HL-60 (cell line): ENCODE results near the gene GGA3.

Experiments used
- DNase-seq, 2 experiments: peaks; one replicate each; pipeline ENCODE4 v3.0.0-alpha.2; 2010 to 2020; ENCODE audit warnings: low read depth in 1 of 2, low spot score in 1 of 2
- H3K27ac ChIP-seq: fragments of 250-450 bp; sonication (Bioruptor Pico); replicated peaks from 2 replicates; pipeline ENCODE4 v1.5.1; 2020; ENCODE audit warnings: mild to moderate bottlenecking, moderate library complexity
- H3K27me3 ChIP-seq: fragments of 250-450 bp; sonication (Bioruptor Pico); 2 replicates; pipeline ENCODE4 v1.5.1; 2021; ENCODE audit warnings: mild to moderate bottlenecking, moderate library complexity; ENCODE audit not compliant: insufficient read depth, poor library complexity, severe bottlenecking
- H3K4me3 ChIP-seq: replicated peaks from 2 replicates; pipeline ENCODE4 v1.5.1; 2011; ENCODE audit warnings: mild to moderate bottlenecking, control low read depth, low read length; ENCODE audit not compliant: insufficient read depth
- CTCF ChIP-seq: IDR thresholded peaks from one replicate; pipeline ENCODE4 v1.5.1; 2011; ENCODE audit warnings: low read length, control low read depth, inconsistent platforms; ENCODE audit not compliant: insufficient read depth
- GABPA ChIP-seq: IDR thresholded peaks from 2 replicates; pipeline ENCODE4 v1.6.1; 2012; ENCODE audit warnings: low read depth
- POLR2AphosphoS5 ChIP-seq: IDR thresholded peaks from 2 replicates; pipeline ENCODE4 v1.6.1; 2012; ENCODE audit warnings: low read depth
- SPI1 ChIP-seq: IDR thresholded peaks from 2 replicates; pipeline ENCODE4 v1.6.1; 2012; ENCODE audit warnings: low read depth, mild to moderate bottlenecking, borderline replicate concordance
- long read RNA-seq: library from polyadenylated mRNA; unstranded; transcript quantifications from one replicate; pipeline ENCODE4 v2.0.0, GENCODE V29; 2020
- TF ChIP-seq, protein P1 (sequence below): IDR thresholded peaks from 2 replicates; pipeline ENCODE4 v1.6.1; 2012; ENCODE audit warnings: low read depth; ENCODE audit not compliant: insufficient replicate concordance

The GGA3 gene
- long read RNA-seq, full-length matches to known transcripts, result 126 of 212 reads
- long read RNA-seq, partial matches to known transcripts, result 19 of 212 reads
- long read RNA-seq, other reads (novel, unspliced or antisense), result 67 of 212 reads

DNA sequence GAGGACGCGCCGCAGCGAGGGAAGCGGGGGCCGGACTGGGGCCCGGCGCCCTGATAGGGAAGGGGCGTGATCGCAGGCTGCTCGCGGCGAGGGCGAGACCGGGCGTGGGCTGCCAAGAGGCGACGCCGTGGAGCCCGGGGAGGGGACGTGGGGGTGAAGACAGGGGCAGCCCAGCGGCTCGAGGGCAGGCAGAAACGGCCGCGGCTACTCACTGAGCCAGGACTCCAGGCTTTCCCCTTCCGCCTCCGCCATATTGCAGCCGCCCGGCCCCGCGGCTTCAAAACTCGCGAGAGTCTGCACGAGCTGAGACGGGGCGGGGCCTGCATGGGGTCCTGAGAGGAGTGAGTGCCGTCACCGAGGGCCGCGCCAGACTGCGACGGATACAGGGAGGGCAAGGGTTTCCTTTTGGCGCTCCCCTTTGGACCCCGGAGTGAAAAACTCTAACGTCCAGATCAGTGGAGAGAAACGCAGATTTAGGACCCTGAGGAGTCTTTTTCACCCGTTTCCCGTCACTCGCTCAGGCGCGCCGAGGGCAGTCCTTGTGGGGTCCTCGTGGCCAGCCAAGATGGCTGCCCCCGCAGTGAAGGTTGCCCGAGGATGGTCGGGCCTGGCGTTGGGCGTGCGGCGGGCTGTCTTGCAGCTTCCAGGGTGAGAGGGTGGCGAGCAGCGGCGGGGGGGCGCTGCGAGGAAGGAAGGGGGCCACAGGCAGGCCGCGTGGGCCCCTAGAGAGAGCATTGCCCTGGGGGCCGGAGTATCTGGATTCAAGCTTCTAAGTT is at the start of gene GGA3, which contains the start of gene MRPS7:
TSS of gene GGA3 (minus strand) at position 271 of the 776 bp plus-strand sequence. CDS start at position 252, 19 bp downstream.
TSS of gene MRPS7 (plus strand) at position 544 of the 776 bp plus-strand sequence. CDS start at position 566, 22 bp downstream.
- Histone ChIP-seq H3K27me3 (no peaks in the 10 kb centered on the region), H3K27ac (peak within 1 kb of the TSS; percentile 100), H3K4me3 (peak within 1 kb of the TSS; percentile 80)
- TF ChIP-seq CTCF (no peak), GABPA (no peak), SPI1 (no peak), POLR2AphosphoS5 (peak; percentile 72)
- TF ChIP-seq, protein P1, sequence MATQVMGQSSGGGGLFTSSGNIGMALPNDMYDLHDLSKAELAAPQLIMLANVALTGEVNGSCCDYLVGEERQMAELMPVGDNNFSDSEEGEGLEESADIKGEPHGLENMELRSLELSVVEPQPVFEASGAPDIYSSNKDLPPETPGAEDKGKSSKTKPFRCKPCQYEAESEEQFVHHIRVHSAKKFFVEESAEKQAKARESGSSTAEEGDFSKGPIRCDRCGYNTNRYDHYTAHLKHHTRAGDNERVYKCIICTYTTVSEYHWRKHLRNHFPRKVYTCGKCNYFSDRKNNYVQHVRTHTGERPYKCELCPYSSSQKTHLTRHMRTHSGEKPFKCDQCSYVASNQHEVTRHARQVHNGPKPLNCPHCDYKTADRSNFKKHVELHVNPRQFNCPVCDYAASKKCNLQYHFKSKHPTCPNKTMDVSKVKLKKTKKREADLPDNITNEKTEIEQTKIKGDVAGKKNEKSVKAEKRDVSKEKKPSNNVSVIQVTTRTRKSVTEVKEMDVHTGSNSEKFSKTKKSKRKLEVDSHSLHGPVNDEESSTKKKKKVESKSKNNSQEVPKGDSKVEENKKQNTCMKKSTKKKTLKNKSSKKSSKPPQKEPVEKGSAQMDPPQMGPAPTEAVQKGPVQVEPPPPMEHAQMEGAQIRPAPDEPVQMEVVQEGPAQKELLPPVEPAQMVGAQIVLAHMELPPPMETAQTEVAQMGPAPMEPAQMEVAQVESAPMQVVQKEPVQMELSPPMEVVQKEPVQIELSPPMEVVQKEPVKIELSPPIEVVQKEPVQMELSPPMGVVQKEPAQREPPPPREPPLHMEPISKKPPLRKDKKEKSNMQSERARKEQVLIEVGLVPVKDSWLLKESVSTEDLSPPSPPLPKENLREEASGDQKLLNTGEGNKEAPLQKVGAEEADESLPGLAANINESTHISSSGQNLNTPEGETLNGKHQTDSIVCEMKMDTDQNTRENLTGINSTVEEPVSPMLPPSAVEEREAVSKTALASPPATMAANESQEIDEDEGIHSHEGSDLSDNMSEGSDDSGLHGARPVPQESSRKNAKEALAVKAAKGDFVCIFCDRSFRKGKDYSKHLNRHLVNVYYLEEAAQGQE, result peak; percentile 55
- peak; percentile 89 to 95 for DNase-seq

DNA sequence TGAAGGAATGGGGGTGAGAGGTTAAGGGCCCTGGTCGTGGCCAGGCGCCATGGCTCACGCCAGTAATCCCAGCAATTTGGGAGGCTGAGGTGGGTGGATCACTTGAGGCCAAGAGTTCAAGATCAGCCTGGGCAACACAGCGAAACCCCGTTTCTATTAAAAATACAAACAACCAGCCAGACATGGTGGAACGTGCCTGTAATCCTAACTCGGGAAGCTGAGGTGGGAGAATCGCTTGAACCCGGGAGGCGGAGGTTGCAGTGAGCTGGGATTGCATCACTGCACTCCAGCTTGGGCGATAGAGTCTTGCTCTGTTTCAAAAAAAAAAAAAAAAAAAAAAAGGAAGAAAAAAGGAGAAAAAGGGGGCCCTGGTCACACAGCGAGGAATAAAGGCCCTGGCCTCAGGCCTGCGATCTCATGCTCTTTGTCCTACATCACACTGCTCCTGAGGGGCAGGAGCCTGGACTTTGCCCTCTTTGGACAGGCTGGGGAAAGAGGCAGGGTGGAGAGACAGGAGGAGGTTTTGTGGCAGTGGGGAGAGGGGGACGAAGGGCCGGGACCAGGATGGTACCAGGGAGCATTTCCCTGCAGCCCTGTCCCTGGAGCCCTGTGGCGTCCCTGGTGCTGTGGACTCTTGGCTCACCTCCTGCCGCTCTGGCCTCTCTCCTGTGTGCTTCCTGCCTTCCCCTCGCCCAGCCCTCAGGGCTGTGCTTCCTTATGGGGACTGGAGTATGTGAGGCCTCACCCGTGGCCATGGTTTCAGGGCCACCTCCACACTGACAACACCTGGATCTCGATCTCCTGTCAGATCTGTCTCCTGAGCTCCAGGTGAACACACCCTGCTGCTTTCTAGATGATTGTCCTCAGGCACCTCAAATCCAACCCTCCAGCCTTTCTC is 47.6 kb upstream of the GGA3 start:
- Histone ChIP-seq H3K4me3 (no peak overlapping the region), H3K27ac (peak overlapping the region; percentile 96), H3K27me3 (no peaks in the 10 kb centered on the region)
- TF ChIP-seq SPI1 (no peak), POLR2AphosphoS5 (peak; percentile 32; the same call in 1 of the 2 replicates)
- TF ChIP-seq, protein P1, result no peak
- peak in 1 of 2 experiments; percentile 69 for DNase-seq

DNA sequence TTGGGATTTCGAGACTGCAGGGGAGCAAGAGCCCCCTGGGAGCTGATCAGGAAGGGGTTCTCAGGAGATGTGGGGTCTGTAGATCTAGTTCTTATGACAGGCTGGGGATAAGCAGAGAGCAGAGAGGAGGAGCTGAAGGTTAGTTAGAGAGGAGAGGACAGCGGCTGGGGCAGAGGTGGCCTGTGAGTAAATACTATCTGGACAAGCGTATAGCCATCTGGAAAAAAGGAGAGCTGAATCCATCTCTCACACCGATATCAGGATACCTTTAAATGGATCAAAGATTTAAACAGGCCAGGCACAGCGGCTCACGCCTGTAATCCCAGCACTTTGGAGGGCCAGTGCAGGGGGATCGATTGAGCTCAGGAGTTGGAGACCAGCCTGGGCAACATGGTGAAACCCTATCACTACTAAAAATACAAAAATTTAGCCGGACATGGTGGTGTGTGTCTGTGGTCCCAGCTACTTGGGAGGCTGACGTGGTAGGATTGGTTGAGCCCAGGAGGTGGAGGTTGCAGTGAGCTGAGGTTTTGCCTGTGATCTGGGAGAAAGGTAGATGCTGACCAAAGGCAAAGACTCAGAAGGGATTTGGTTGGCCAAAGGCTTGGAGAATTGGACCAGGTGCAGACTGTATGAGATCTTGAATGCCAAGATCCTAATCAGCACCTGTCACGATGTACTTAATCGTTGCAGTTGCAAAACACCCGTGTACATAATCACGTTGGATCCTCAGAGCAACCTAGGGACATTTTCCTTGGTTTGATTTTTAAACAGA is 46.7 kb upstream of the GGA3 start:
- no peak for DNase-seq
- H3K27ac ChIP-seq, result peak overlapping the region; percentile 96
- H3K4me3 ChIP-seq, result no peak overlapping the region
- H3K27me3 ChIP-seq, result no peaks in the 10 kb centered on the region
- TF ChIP-seq, protein P1, result no peak
- TF ChIP-seq CTCF (no peak), GABPA (no peak), SPI1 (no peak), POLR2AphosphoS5 (no peak)
